ENCODE data around the gene PARD6B.

DNA sequence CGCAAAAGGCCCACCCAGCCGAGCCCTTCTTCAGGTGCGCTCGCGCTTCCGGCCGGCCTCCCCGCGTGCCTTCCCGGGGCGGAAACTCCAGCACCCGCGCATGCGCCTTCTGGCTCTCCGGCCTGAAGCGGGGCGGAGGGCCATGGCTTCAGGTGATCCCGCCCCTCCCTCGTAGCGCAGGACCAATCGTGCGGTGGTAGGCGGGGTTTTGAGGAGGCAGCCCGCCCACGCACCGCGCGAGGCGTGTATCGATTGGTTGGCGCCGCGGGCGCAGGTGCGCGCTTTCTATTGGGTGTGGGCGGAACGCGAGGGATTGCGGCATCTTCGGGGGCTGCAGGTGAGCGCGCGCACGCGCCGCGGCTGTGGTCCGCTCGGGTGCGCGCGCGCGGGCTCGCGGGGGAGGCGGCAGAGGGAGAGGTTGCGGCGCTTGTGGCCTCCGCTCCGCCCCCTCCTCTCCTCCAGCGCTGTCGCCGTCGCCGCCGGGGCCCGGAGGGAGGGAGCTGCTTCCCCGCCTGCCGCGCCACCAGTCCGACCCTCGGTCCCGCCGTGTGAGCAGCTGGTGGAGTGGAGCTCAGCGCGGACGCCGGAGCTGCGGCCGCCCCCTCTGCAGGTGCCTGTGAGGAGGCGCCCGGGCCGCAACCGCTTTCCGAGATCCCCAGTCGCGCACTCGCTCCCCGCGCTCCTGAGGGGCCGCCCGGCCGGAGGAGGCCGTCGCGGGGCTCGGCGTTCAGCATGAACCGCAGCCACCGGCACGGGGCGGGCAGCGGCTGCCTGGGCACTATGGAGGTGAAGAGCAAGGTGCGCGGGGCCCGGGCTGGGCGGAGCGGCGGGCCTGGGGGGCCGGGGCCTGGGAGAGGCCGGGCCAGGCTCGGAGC, at the start of gene PARD6B:
- TF ChIP-seq, protein P1, sequence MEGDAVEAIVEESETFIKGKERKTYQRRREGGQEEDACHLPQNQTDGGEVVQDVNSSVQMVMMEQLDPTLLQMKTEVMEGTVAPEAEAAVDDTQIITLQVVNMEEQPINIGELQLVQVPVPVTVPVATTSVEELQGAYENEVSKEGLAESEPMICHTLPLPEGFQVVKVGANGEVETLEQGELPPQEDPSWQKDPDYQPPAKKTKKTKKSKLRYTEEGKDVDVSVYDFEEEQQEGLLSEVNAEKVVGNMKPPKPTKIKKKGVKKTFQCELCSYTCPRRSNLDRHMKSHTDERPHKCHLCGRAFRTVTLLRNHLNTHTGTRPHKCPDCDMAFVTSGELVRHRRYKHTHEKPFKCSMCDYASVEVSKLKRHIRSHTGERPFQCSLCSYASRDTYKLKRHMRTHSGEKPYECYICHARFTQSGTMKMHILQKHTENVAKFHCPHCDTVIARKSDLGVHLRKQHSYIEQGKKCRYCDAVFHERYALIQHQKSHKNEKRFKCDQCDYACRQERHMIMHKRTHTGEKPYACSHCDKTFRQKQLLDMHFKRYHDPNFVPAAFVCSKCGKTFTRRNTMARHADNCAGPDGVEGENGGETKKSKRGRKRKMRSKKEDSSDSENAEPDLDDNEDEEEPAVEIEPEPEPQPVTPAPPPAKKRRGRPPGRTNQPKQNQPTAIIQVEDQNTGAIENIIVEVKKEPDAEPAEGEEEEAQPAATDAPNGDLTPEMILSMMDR (conservative IDR thresholded peaks at IDR 0.05; ENCODE audit: low read length): no peak
- no peak for TF ChIP-seq EZH2phosphoT487 (IDR thresholded peaks at IDR 0.05; ENCODE audit: borderline replicate concordance)

Measured in Loucy (cell line).